K562 (cell line): ENCODE measurements around the gene N4BP2. TPM values are rescaled to one million over a fixed set of nuclear protein-coding genes. Genes with fewer than 3 reads are reported as not detected.

ENCODE experiments used
- BCOR ChIP-seq: fragments of 450-650 bp; IDR thresholded peaks from 2 replicates; pipeline ENCODE4 v1.6.1; 2016
- BMI1 ChIP-seq: fragments of 150-350 bp; IDR thresholded peaks from 2 replicates; pipeline ENCODE4 v1.6.1; 2014; ENCODE audit warnings: low read length
- DMBX1 ChIP-seq: fragments of 250-450 bp; sonication (Bioruptor Pico); IDR thresholded peaks from 2 replicates; pipeline ENCODE4 v1.8.0; 2022; ENCODE audit warnings: inconsistent platforms, mild to moderate bottlenecking, moderate library complexity, borderline replicate concordance
- ELF1 ChIP-seq: fragments of 200-800 bp; sonication (Bioruptor generic); IDR thresholded peaks from 2 replicates; pipeline ENCODE4 v1.6.1; 2016; ENCODE audit warnings: missing genetic modification characterization, missing compliant biosample characterization
- FOS ChIP-seq: IDR thresholded peaks from 3 replicates; pipeline ENCODE4 v1.6.1; 2011; ENCODE audit not compliant: insufficient read length; ENCODE audit errors: extremely low read depth
- JUND ChIP-seq, 2 experiments: IDR thresholded peaks; 2 replicates in 1 of 2; 3 replicates in 1 of 2; pipeline ENCODE4 v1.6.1; 2011; ENCODE audit warnings: borderline replicate concordance in 2 of 2, low read depth in 2 of 2, low read length in 2 of 2, improper control_type of control experiment in 1 of 2, missing biosample characterization in 1 of 2, missing genetic modification characterization in 1 of 2, missing genetic modification reagents in 1 of 2
- KDM2B ChIP-seq: fragments of 250-450 bp; sonication (Bioruptor Pico); IDR thresholded peaks from 2 replicates; pipeline ENCODE4 v1.8.0; 2021; ENCODE audit warnings: mild to moderate bottlenecking, moderate library complexity
- MCM7 ChIP-seq, 2 experiments: fragments of 450-650 bp; IDR thresholded peaks; 2 replicates each; pipeline ENCODE4 v1.6.1; 2016 to 2018
- RHOXF2B ChIP-seq: fragments of 250-450 bp; sonication (Bioruptor Pico); conservative IDR thresholded peaks from 2 replicates; pipeline ENCODE4 v1.5.1; 2021
- SAFB ChIP-seq: fragments of 200-400 bp; formaldehyde crosslinking; IDR thresholded peaks from 2 replicates; pipeline ENCODE4 v1.6.1; 2017; ENCODE audit warnings: low read depth, low read length, borderline replicate concordance
- SRSF3 ChIP-seq: fragments of 200-400 bp; formaldehyde crosslinking; IDR thresholded peaks from 2 replicates; pipeline ENCODE4 v1.6.1; 2016; ENCODE audit warnings: mild to moderate bottlenecking, low read length, moderate library complexity; ENCODE audit not compliant: insufficient read depth
- ZNF668 ChIP-seq: fragments of 250-450 bp; sonication (Bioruptor Pico); IDR thresholded peaks from 2 replicates; pipeline ENCODE4 v1.8.0; 2022; ENCODE audit warnings: mild to moderate bottlenecking, inconsistent platforms
- ZNF707 ChIP-seq: fragments of 250-450 bp; sonication (Bioruptor Pico); conservative IDR thresholded peaks from 2 replicates; pipeline ENCODE4 v1.8.0; 2022; ENCODE audit warnings: inconsistent platforms, mild to moderate bottlenecking, moderate library complexity
- ZNF785 ChIP-seq: fragments of 250-450 bp; sonication (Bioruptor Pico); IDR thresholded peaks from 2 replicates; pipeline ENCODE4 v1.4.0; 2020; ENCODE audit warnings: mild to moderate bottlenecking
- ZSCAN29 ChIP-seq: fragments of 450-650 bp; IDR thresholded peaks from 2 replicates; pipeline ENCODE4 v1.6.1; 2017
- ZSCAN32 ChIP-seq: fragments of 450-650 bp; formaldehyde crosslinking; IDR thresholded peaks from 2 replicates; pipeline ENCODE4 v1.4.0; 2020; ENCODE audit warnings: mild to moderate bottlenecking, moderate library complexity
- polyA plus RNA-seq, 8 experiments: library from polyadenylated mRNA; depleted of rRNA in 4 of 8; stranded (reverse) in 5 of 8; unstranded in 3 of 8; fragments of >200 nt; fragmentation: Nextera tagmentation in 2 of 8; fragmentation: Illumina TruSeq in 1 of 8; extraction: Ambion mirVana in 2 of 8; extraction: Trizol in 1 of 8; gene quantifications; 2 replicates each; pipeline versions ENCODE4 v1.2.1 to v1.2.3, GENCODE V29; 2011 to 2014; ENCODE audit warnings: inconsistent platforms in 1 of 8, missing spikeins in 1 of 8
- total RNA-seq, 7 experiments: library from RNA; depleted of rRNA in 6 of 7; stranded (reverse); fragments of >200 nt in 6 of 7; fragmentation: Illumina TruSeq in 2 of 7; extraction: Trizol in 2 of 7; gene quantifications; 2 replicates each; pipeline versions ENCODE4 v1.2.1 to v1.2.3, GENCODE V29; 2011 to 2021; ENCODE audit warnings: low replicate concordance in 1 of 7
- TF ChIP-seq, protein P1 (sequence below): sonication (generic); formaldehyde crosslinking; IDR thresholded peaks from 2 replicates; pipeline ENCODE4 v1.8.0; 2022; ENCODE audit warnings: mild to moderate bottlenecking, missing genetic modification reagents, borderline replicate concordance
- TF ChIP-seq, protein P2 (sequence below), 2 experiments: fragments of 150-350 bp in 1 of 2; IDR thresholded peaks; 2 replicates each; pipeline ENCODE4 v1.6.1; 2012 to 2016; ENCODE audit warnings: low read depth in 2 of 2, low read length in 2 of 2, mild to moderate bottlenecking in 1 of 2, moderate library complexity in 1 of 2
- TF ChIP-seq, protein P3 (sequence below): fragments of 450-650 bp; formaldehyde crosslinking; IDR thresholded peaks from 2 replicates; pipeline ENCODE4 v1.4.0; 2020; ENCODE audit warnings: mild to moderate bottlenecking, moderate library complexity
- TF ChIP-seq, protein P4 (sequence below): fragments of 250-450 bp; sonication (Bioruptor Pico); IDR thresholded peaks from 2 replicates; pipeline ENCODE4 v1.8.0; 2021; ENCODE audit warnings: moderate library complexity, mild to moderate bottlenecking, inconsistent platforms

N4BP2 gene
- total and polyA plus RNA-seq, 9 of the 15 experiments (the other 6 are each of a cell fraction or from before 2014, with no cell fraction given): 2.7 to 12.6 (median 7.6) TPM

DNA sequence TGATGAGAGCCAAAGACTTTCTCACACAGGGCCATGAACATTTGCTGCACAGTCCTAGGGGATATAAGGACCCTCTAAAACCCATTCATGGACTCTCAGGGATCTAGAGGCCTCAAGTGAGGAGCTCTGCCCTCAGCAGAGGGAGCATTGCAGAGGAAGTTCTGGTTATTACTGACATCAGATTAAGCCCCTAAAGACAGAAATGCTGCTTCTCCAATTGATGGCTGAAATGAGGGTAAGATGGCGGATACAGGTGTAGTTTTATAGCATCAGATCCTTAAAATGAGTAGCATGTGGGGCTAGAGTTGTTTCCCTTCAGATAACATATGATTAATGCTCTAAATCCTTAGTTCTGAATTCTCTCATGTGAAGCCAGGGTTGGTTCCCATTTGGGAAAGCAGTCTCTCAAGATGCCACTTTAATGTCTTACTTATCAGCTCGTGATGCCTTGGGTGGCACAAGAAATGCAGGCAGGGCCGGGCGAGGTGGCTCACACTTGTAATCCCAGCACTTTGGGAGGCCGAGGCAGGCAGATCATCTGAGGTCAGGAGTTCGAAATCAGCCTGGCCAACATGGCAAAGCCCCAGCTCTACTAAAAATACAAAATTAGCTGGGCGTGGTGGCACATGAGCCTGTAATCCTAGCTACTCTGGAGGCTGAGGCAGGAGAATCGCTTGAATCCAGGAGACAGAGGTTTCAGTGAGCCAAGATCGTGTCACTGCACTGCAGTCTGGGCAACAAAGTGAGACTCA is 148.0 kb downstream of the N4BP2 start (continued):
- TF ChIP-seq, protein P1, sequence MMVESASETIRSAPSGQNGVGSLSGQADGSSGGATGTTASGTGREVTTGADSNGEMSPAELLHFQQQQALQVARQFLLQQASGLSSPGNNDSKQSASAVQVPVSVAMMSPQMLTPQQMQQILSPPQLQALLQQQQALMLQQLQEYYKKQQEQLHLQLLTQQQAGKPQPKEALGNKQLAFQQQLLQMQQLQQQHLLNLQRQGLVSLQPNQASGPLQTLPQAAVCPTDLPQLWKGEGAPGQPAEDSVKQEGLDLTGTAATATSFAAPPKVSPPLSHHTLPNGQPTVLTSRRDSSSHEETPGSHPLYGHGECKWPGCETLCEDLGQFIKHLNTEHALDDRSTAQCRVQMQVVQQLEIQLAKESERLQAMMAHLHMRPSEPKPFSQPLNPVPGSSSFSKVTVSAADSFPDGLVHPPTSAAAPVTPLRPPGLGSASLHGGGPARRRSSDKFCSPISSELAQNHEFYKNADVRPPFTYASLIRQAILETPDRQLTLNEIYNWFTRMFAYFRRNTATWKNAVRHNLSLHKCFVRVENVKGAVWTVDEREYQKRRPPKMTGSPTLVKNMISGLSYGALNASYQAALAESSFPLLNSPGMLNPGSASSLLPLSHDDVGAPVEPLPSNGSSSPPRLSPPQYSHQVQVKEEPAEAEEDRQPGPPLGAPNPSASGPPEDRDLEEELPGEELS (CRISPR knock-in tag): no peak
- TF ChIP-seq FOS (no peak), SRSF3 (no peak), ZNF785 (CRISPR knock-in tag) (no peak), SAFB (no peak), BMI1 (no peak), RHOXF2B (peak; percentile 74; the same call in 1 of the 2 replicates), DMBX1 (CRISPR knock-in tag) (peak; percentile 86), ZNF707 (CRISPR knock-in tag) (no peak), ZSCAN29 (no peak), ZSCAN32 (CRISPR knock-in tag) (peak; percentile 53; the same call in 1 of the 2 replicates), KDM2B (CRISPR knock-in tag) (no peak), ELF1 (tag) (no peak), ZNF668 (no peak), BCOR (no peak), MCM7 (IDR thresholded peaks at IDR 0.05) (no peak), JUND (IDR thresholded peaks at IDR 0.05; ENCODE audit: borderline replicate concordance, low read depth, low read length) (no peak), JUND (tag; IDR thresholded peaks at IDR 0.05; ENCODE audit: borderline replicate concordance, low read depth, low read length) (no peak)
- TF ChIP-seq, protein P2, sequence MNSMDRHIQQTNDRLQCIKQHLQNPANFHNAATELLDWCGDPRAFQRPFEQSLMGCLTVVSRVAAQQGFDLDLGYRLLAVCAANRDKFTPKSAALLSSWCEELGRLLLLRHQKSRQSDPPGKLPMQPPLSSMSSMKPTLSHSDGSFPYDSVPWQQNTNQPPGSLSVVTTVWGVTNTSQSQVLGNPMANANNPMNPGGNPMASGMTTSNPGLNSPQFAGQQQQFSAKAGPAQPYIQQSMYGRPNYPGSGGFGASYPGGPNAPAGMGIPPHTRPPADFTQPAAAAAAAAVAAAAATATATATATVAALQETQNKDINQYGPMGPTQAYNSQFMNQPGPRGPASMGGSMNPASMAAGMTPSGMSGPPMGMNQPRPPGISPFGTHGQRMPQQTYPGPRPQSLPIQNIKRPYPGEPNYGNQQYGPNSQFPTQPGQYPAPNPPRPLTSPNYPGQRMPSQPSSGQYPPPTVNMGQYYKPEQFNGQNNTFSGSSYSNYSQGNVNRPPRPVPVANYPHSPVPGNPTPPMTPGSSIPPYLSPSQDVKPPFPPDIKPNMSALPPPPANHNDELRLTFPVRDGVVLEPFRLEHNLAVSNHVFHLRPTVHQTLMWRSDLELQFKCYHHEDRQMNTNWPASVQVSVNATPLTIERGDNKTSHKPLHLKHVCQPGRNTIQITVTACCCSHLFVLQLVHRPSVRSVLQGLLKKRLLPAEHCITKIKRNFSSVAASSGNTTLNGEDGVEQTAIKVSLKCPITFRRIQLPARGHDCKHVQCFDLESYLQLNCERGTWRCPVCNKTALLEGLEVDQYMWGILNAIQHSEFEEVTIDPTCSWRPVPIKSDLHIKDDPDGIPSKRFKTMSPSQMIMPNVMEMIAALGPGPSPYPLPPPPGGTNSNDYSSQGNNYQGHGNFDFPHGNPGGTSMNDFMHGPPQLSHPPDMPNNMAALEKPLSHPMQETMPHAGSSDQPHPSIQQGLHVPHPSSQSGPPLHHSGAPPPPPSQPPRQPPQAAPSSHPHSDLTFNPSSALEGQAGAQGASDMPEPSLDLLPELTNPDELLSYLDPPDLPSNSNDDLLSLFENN (IDR thresholded peaks at IDR 0.05; ENCODE audit: low read depth in 2 of 2, low read length in 2 of 2): no peak
- TF ChIP-seq, protein P3, sequence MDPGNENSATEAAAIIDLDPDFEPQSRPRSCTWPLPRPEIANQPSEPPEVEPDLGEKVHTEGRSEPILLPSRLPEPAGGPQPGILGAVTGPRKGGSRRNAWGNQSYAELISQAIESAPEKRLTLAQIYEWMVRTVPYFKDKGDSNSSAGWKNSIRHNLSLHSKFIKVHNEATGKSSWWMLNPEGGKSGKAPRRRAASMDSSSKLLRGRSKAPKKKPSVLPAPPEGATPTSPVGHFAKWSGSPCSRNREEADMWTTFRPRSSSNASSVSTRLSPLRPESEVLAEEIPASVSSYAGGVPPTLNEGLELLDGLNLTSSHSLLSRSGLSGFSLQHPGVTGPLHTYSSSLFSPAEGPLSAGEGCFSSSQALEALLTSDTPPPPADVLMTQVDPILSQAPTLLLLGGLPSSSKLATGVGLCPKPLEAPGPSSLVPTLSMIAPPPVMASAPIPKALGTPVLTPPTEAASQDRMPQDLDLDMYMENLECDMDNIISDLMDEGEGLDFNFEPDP: no peak
- TF ChIP-seq, protein P4, sequence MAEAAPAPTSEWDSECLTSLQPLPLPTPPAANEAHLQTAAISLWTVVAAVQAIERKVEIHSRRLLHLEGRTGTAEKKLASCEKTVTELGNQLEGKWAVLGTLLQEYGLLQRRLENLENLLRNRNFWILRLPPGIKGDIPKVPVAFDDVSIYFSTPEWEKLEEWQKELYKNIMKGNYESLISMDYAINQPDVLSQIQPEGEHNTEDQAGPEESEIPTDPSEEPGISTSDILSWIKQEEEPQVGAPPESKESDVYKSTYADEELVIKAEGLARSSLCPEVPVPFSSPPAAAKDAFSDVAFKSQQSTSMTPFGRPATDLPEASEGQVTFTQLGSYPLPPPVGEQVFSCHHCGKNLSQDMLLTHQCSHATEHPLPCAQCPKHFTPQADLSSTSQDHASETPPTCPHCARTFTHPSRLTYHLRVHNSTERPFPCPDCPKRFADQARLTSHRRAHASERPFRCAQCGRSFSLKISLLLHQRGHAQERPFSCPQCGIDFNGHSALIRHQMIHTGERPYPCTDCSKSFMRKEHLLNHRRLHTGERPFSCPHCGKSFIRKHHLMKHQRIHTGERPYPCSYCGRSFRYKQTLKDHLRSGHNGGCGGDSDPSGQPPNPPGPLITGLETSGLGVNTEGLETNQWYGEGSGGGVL (CRISPR knock-in tag): 0 out of 2 replicates have a peak, but pooled peaks have one; percentile 32
